GM12891 (cell line): ENCODE measurements around the gene MEF2C.

ENCODE experiments used
- DNase-seq: peaks from one replicate; pipeline ENCODE4 v3.0.0; 2011; ENCODE audit warnings: low spot score; ENCODE audit not compliant: insufficient read length
- FAIRE-seq: peaks from 2 replicates; lab custom pipeline; 2011; peaks lifted over from hg19 to GRCh38; lab: Jason Lieb, UNC
- PAX5 ChIP-seq: IDR thresholded peaks from 2 replicates; pipeline ENCODE4 v1.6.1; 2011; ENCODE audit warnings: low read length, moderate library complexity, mild to moderate bottlenecking; ENCODE audit not compliant: insufficient read depth, severe bottlenecking
- POLR2A ChIP-seq: IDR thresholded peaks from 2 replicates; pipeline ENCODE4 v1.6.1; 2011; ENCODE audit warnings: low read depth, low read length, control low read depth
- POLR2AphosphoS5 ChIP-seq: IDR thresholded peaks from 2 replicates; pipeline ENCODE4 v1.6.1; 2011; ENCODE audit warnings: low read depth, low read length, control low read depth
- POU2F2 ChIP-seq: IDR thresholded peaks from 2 replicates; pipeline ENCODE4 v1.6.1; 2011; ENCODE audit warnings: low read depth, mild to moderate bottlenecking, control low read depth, low read length, moderate library complexity
- SPI1 ChIP-seq: IDR thresholded peaks from 2 replicates; pipeline ENCODE4 v1.6.1; 2011; ENCODE audit warnings: low read depth, low read length, control low read depth
- TAF1 ChIP-seq: IDR thresholded peaks from 2 replicates; pipeline ENCODE4 v1.6.1; 2011; ENCODE audit warnings: low read depth, low read length, control low read depth

MEF2C gene

GRCh38 chr5:88785746-88786565, 97.0 kb downstream of the MEF2C start:
- FAIRE-seq (peak; percentile 57), DNase-seq (no peak)
- TF ChIP-seq POLR2AphosphoS5 (no peak), POLR2A (no peak), PAX5 (no peak), POU2F2 (no peak), SPI1 (no peak), TAF1 (no peak)

DNA sequence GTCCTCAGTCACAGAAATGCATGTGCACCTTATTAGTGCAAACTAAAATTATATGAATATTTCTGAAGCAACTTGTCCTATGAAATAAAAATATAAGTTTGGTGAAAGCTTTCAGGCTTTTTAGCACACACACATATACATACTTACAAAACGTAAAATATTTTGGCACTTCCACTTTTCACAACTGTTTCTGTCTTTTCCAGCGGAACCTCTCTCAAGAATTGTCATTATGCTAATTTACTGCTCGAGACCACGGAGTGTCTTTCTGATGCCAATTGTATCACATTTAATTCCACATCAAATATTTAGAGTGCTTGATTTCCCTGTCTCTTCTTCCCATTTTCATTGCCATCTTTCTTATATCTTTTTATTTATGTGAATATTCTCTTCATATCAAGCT, 100.4 kb downstream of the MEF2C start:
- DNase-seq: no peak
- FAIRE-seq: no peak
- TF ChIP-seq POLR2A (no peak), TAF1 (no peak), POLR2AphosphoS5 (no peak), POU2F2 (no peak), SPI1 (no peak), PAX5 (no peak)

DNA sequence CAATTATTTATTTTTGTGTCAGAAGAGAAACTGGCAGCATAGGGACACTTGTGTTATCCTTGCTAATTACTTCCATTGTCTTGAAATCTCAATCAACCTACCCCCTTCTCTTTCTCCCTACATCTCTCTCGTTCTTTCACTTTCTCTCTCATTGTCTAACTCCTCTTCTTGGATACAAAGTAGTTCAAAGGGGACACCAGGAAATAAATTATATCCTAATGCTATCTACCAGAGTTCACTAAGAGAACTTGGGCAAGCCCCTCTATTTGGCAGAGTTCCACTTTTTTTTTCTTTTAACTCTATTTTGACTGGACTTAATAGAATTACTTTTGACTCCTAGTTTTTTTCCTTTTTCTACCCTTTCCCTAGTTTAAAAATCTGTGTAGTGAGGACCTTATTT, 102.2 kb downstream of the MEF2C start:
- FAIRE-seq (no peak), DNase-seq (no peak)
- TF ChIP-seq SPI1: no peak
- no peak for TF ChIP-seq TAF1
- TF ChIP-seq POLR2AphosphoS5: no peak
- TF ChIP-seq PAX5: no peak
- TF ChIP-seq POLR2A: no peak
- no peak for TF ChIP-seq POU2F2

DNA sequence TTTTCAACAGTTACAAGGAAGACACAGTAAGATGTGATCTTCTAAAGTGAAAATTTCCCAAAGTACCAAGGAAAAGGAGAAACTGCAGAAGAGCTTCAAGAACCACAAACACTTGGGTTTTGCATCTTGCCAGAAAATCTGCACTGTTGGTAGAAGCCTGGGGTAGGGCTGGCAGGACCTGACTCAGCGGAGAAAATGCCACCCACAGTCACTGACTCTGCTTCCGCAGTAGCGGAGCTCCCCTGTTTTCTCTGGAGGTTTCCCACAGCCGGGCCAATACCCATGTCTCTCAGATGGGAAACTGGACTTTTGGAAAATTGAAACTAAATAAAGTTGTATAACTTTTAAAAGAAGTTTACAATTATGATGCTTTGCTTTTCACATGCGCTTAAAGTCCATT, 104.2 kb downstream of the MEF2C start:
- no peak for FAIRE-seq

DNA sequence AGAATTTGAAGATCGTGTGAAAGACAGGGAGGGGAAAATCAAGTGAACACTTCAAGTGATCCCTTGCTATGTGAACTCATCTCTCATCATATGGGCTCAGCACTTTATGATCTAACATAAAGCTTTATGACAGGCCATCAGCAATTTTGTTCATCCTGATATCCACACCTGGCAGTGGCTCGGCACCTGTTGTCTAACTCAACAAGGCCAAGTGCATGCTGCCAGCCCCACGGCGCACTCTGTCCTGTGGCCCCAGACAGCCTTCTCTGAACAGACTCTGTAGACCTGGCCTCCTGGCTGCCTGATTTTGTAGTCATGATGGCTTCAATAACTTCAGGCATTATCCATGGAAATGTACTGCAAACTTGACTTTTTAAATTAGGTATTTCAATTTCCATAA, 106.3 kb downstream of the MEF2C start:
- TF ChIP-seq SPI1 (no peak), POLR2A (no peak), TAF1 (no peak), POLR2AphosphoS5 (no peak), PAX5 (no peak), POU2F2 (no peak)
- FAIRE-seq: no peak
- no peak for DNase-seq

More for the DNA sequence above, 104.2 kb downstream of the MEF2C start:
- no peak for DNase-seq
- TF ChIP-seq TAF1: no peak
- no peak for TF ChIP-seq PAX5
- TF ChIP-seq POU2F2: no peak
- TF ChIP-seq SPI1: no peak
- TF ChIP-seq POLR2A: no peak

DNA sequence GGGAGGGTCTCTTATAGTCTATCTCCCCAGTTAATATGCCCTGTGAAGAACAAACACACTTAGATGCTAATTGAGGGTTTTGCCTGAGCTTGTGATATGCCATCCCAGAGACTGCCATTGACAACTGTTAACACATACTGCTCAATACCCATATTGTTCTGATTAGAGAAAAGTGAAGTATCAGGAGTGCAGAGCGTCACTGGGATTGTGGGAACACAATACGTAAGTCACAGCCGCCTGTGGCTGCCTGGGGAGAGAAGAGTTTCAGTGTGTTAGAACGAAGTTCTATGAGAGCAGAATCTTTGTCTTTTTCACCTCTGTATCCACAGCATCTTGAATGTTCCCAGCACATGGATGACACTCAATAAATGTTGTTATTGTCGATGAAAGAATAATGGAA, 110.2 kb downstream of the MEF2C start:
- DNase-seq (no peak), FAIRE-seq (peak; percentile 31)
- no peak for TF ChIP-seq PAX5

GRCh38 chr5:88772047-88772446, 110.9 kb downstream of the MEF2C start:
- no peak for FAIRE-seq
- TF ChIP-seq POLR2A (no peak), TAF1 (no peak), POLR2AphosphoS5 (no peak), SPI1 (no peak), POU2F2 (no peak), PAX5 (no peak)
- DNase-seq: no peak

DNA sequence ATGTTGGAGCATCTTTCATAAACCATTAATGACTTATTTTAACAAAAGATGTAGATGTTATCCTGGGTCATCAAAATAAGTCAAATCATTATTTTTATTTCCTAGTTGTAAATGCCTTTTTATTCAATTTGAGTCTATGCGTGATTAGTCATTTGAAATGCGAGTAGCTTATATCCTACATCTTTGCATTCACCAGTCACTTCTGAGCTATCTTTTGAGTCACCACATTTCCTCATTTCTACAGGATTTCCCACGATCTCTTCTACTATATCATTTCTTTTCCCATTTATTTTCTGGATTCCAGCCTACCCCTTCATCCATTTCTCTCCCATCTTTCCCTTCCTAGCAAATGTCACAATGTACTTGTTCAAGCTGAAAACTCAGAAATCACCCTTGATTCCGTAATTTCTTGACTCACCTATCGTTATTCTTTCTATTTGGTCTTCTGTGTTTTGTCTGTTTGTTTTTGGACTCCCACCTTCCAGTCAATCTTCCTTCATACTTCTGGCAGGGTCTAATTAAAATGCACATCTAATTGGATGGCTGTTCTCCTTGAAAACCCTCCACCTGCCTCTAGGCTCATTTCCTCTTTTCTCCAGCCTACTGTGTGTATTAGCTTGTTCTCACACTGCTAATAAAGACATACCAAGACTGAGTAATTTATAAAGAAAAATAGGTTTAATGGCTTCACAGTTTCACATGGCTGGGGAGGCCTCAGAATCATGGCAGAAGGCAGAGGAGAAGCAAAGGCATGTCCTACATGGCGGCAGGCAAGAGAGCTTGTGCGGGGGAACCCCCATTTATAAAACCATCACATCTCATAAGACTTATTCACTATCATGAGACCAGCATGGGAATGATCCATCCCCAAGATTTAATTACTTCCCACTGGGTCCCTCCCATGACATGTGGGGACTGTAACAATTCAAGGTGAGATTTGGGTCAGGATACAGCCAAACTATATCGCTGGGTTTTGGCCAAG, 112.4 kb downstream of the MEF2C start:
- DNase-seq (no peak), FAIRE-seq (no peak)
- peak; percentile 86 for TF ChIP-seq SPI1
- TF ChIP-seq POLR2A: no peak
- TF ChIP-seq TAF1: no peak
- TF ChIP-seq PAX5: no peak

GRCh38 chr5:88769165-88769564, 113.8 kb downstream of the MEF2C start:
- FAIRE-seq: no peak
- TF ChIP-seq TAF1 (no peak), PAX5 (no peak), SPI1 (no peak), POU2F2 (no peak), POLR2A (no peak), POLR2AphosphoS5 (no peak)
- no peak for DNase-seq
